MCF 10A (cell line): ENCODE data around the gene TGFBR3. TPM values are rescaled to one million over a fixed set of nuclear protein-coding genes. Genes with fewer than 3 reads are reported as not detected.
A peak's percentile ranks its signal among the peaks of the same experiment; 100 is the strongest.

ENCODE experiments used
- BruUV-seq: library from RNA; stranded (reverse); fragments of 400-500 nt; replicated peaks from 2 replicates; lab custom pipeline; 2021; lab: Mats Ljungman, UMichigan
- CTCF ChIA-PET: fragments of 300-600 bp; sonication (Branson Sonifier 250); formaldehyde crosslinking; extraction: SDS; loops from one replicate; lab custom pipeline; 2021; ENCODE audit warnings: antibody characterized with exemption, inconsistent platforms; lab: Yijun Ruan, JAX
- POLR2A ChIA-PET: fragments of 300-600, 350-650 bp; sonication (Branson Sonifier 250); formaldehyde crosslinking; extraction: SDS; loops from one replicate; lab custom pipeline; 2020; ENCODE audit warnings: antibody characterized with exemption, inconsistent platforms; lab: Yijun Ruan, JAX
- DNase-seq: peaks from one replicate; pipeline ENCODE4 v3.0.0-alpha.2; 2018; ENCODE audit not compliant: unreplicated experiment
- H3K27ac Mint-ChIP-seq: one replicate; pipeline ENCODE4 v1.8.0; 2022; ENCODE audit warnings: mild to moderate bottlenecking, low read depth, mixed read lengths; ENCODE audit not compliant: unreplicated experiment
- H3K27me3 Mint-ChIP-seq: one replicate; pipeline ENCODE4 v1.8.0; 2022; ENCODE audit warnings: mixed read lengths; ENCODE audit not compliant: insufficient read depth, unreplicated experiment
- H3K36me3 Mint-ChIP-seq: one replicate; pipeline ENCODE4 v1.8.0; 2022; ENCODE audit warnings: mild to moderate bottlenecking, moderate library complexity, mixed read lengths; ENCODE audit not compliant: insufficient read depth, unreplicated experiment
- H3K4me1 Mint-ChIP-seq: one replicate; pipeline ENCODE4 v1.8.0; 2022; ENCODE audit warnings: mixed read lengths; ENCODE audit not compliant: insufficient read depth, unreplicated experiment
- H3K4me3 Mint-ChIP-seq: one replicate; pipeline ENCODE4 v1.8.0; 2022; ENCODE audit warnings: mild to moderate bottlenecking, moderate library complexity, mixed read lengths; ENCODE audit not compliant: unreplicated experiment
- H3K9me3 Mint-ChIP-seq: one replicate; pipeline ENCODE4 v1.8.0; 2022; ENCODE audit warnings: mixed read lengths; ENCODE audit not compliant: unreplicated experiment
- CTCF ChIP-seq: fragments of 200-600 bp; IDR thresholded peaks from one replicate; pipeline ENCODE4 v1.8.0; 2022; ENCODE audit warnings: antibody characterized with exemption, mild to moderate bottlenecking; ENCODE audit not compliant: unreplicated experiment
- intact Hi-C: fragments of 100-400 bp; cut with micrococcal nuclease; formaldehyde crosslinking; loops from 2 replicates; pipeline ENCODE4 v1.14.1; 2022
- total RNA-seq: library from RNA; stranded (reverse); gene quantifications from 2 replicates; pipeline ENCODE4 v1.2.3, GENCODE V29; 2022

TGFBR3 gene
- total RNA-seq, 1 experiment from 2014 or later: 12.0 TPM

- peaks cover 29% of the 10 kb centered on the region for H3K36me3 Mint-ChIP-seq
- TSS peak; percentile 42 for BruUV-seq
- ChIA-PET POLR2A (interaction anchor here (0.6 to 2.9 kb wide), 25 partner anchors 8 to 890 kb away, joined by 3 to 62 read pairs (median 5); partner anchors contain the start of gene TGFBR3), CTCF (interaction anchor here (0.6 to 2.1 kb wide), 14 partner anchors 10 to 940 kb away, joined by 3 to 17 read pairs (median 3); no protein-coding TSS in a partner anchor)
- intact Hi-C loops: loop anchor here (2.0 kb wide), 1 partner anchor 13 kb away; no protein-coding TSS in a partner anchor
- H3K4me3 Mint-ChIP-seq: peak overlapping the region; percentile 48
- H3K4me1 Mint-ChIP-seq: peaks cover 13% of the 10 kb centered on the region
- no peaks in the 10 kb centered on the region for H3K9me3 Mint-ChIP-seq
- peak overlapping the region; percentile 32 for H3K27ac Mint-ChIP-seq
- DNase-seq: peak; percentile 90
- H3K27me3 Mint-ChIP-seq: no peaks in the 10 kb centered on the region
- no peak for TF ChIP-seq CTCF
Observed at GRCh38 chr1:91864017-91864700, 21.8 kb downstream of the TGFBR3 start.

GRCh38 chr1:91863498-91863897 lies 22.5 kb downstream of the TGFBR3 start:
- H3K9me3 Mint-ChIP-seq: no peaks in the 10 kb centered on the region
- POLR2A ChIA-PET: interaction anchor here (0.6 to 2.9 kb wide), 18 partner anchors 9 to 1761 kb away, joined by 3 to 62 read pairs (median 6); partner anchors contain the start of gene TGFBR3
- peaks cover 13% of the 10 kb centered on the region for H3K4me1 Mint-ChIP-seq
- no peak overlapping the region for H3K4me3 Mint-ChIP-seq
- no peaks in the 10 kb centered on the region for H3K27me3 Mint-ChIP-seq
- BruUV-seq: no TSS peak
- CTCF ChIA-PET: interaction anchor here (0.7 to 2.1 kb wide), 7 partner anchors 9 to 328 kb away, joined by 3 to 17 read pairs (median 4); no protein-coding TSS in a partner anchor
- intact Hi-C loops: no loop called here
- H3K27ac Mint-ChIP-seq: peak overlapping the region; percentile 32
- DNase-seq: no peak
- TF ChIP-seq CTCF: no peak
- H3K36me3 Mint-ChIP-seq: peaks cover 34% of the 10 kb centered on the region

GRCh38 chr1:91862120-91862519 lies 23.8 kb downstream of the TGFBR3 start:
- Mint-ChIP-seq H3K27me3 (no peaks in the 10 kb centered on the region), H3K36me3 (peaks cover 39% of the 10 kb centered on the region), H3K4me3 (no peak overlapping the region), H3K9me3 (no peaks in the 10 kb centered on the region), H3K27ac (no peak overlapping the region), H3K4me1 (peaks cover 13% of the 10 kb centered on the region)
- intact Hi-C loops: no loop called here
- ChIA-PET POLR2A (no interaction called here), CTCF (no interaction called here)
- TF ChIP-seq CTCF: no peak
- DNase-seq: no peak
- BruUV-seq: no TSS peak

- intact Hi-C loops: no loop called here
- H3K9me3 Mint-ChIP-seq: no peaks in the 10 kb centered on the region
- TF ChIP-seq CTCF: no peak
- H3K4me3 Mint-ChIP-seq: no peak overlapping the region
- no TSS peak for BruUV-seq
- no peak overlapping the region for H3K27ac Mint-ChIP-seq
- peaks cover 39% of the 10 kb centered on the region for H3K36me3 Mint-ChIP-seq
- CTCF ChIA-PET: interaction anchor here (1.8 kb wide), 1 partner anchor 14 kb away, joined by 5 read pairs; no protein-coding TSS in a partner anchor
- H3K4me1 Mint-ChIP-seq: no peaks in the 10 kb centered on the region
- POLR2A ChIA-PET: interaction anchor here (0.6 to 1.7 kb wide), 6 partner anchors 8 to 440 kb away, joined by 3 to 6 read pairs (median 4); partner anchors contain the start of gene TGFBR3
- DNase-seq: no peak
- no peaks in the 10 kb centered on the region for H3K27me3 Mint-ChIP-seq
Observed at GRCh38 chr1:91857557-91858239, 28.3 kb downstream of the TGFBR3 start.
